ENCODE data around the gene HHAT.

The HHAT gene

DNA sequence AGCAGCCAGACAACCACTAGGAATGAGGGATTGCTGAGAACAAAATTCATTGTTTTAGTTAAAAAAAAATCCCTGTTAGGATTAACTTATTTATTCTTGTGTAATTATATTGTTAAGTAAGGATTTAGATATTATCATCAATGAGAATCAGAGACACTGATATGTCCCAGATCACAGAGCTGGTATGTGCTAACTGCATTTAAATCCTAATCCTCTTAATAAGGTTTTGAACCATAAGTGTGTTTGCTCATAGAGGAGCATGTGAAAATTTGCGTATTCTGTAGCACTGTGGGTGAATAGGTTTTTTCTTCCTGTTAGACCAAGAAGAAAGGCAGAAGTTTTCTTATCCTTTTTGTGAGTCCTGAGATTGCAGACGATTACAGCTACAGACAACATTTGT is 147.1 kb downstream of the HHAT start:
- no peak overlapping the region for H3K27ac ChIP-seq
- no peak overlapping the region for H3K9ac ChIP-seq
- no peak overlapping the region for H3K4me3 ChIP-seq (ENCODE audit: low read depth, low read length)
- H3K27me3 ChIP-seq (ENCODE audit: control insufficient read depth, insufficient read depth, low read length) = no peaks in the 10 kb centered on the region
- H3K4me1 ChIP-seq = no peaks in the 10 kb centered on the region
- TF ChIP-seq, protein P1, sequence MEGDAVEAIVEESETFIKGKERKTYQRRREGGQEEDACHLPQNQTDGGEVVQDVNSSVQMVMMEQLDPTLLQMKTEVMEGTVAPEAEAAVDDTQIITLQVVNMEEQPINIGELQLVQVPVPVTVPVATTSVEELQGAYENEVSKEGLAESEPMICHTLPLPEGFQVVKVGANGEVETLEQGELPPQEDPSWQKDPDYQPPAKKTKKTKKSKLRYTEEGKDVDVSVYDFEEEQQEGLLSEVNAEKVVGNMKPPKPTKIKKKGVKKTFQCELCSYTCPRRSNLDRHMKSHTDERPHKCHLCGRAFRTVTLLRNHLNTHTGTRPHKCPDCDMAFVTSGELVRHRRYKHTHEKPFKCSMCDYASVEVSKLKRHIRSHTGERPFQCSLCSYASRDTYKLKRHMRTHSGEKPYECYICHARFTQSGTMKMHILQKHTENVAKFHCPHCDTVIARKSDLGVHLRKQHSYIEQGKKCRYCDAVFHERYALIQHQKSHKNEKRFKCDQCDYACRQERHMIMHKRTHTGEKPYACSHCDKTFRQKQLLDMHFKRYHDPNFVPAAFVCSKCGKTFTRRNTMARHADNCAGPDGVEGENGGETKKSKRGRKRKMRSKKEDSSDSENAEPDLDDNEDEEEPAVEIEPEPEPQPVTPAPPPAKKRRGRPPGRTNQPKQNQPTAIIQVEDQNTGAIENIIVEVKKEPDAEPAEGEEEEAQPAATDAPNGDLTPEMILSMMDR (IDR thresholded peaks at IDR 0.05) = no peak
- H3K36me3 ChIP-seq (ENCODE audit: control insufficient read depth, insufficient read depth, low read length) = no peaks in the 10 kb centered on the region
- no peaks in the 10 kb centered on the region for H3K9me3 ChIP-seq (ENCODE audit: control insufficient read depth, low read length)
- H3K4me2 ChIP-seq (ENCODE audit: low read length) = no peak overlapping the region
- H2AFZ ChIP-seq = no peak overlapping the region
- no peaks in the 10 kb centered on the region for H3K79me2 ChIP-seq

DNA sequence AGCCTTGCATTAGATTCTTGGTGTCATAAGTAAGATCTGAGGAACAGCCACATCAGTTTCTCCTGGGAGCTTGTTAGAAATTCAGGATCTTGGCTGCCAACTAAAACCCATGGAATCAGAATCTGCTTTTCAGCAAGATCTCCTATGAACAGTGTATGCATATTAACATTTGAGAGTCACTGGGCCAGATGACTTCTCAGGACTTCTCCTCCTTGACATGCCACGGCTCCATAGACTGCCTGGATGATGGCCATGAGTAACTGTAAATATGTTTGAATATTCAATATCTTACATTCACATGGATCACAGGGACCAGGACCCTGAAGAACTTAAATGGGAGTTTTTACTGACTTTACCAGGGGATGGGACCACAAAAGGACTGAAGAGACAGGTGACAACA is 148.0 kb downstream of the HHAT start:
- no peak overlapping the region for H2AFZ ChIP-seq
- no peaks in the 10 kb centered on the region for H3K79me2 ChIP-seq
- TF ChIP-seq, protein P1 (IDR thresholded peaks at IDR 0.05) = no peak
- H3K4me2 ChIP-seq (ENCODE audit: low read length) = no peak overlapping the region
- H3K36me3 ChIP-seq (ENCODE audit: control insufficient read depth, insufficient read depth, low read length) = no peaks in the 10 kb centered on the region
- H3K27ac ChIP-seq = no peak overlapping the region
- no peaks in the 10 kb centered on the region for H3K4me1 ChIP-seq
- H3K27me3 ChIP-seq (ENCODE audit: control insufficient read depth, insufficient read depth, low read length) = no peaks in the 10 kb centered on the region
- no peak overlapping the region for H3K9ac ChIP-seq
- no peak overlapping the region for H3K4me3 ChIP-seq (ENCODE audit: low read depth, low read length)
- no peaks in the 10 kb centered on the region for H3K9me3 ChIP-seq (ENCODE audit: control insufficient read depth, low read length)

DNA sequence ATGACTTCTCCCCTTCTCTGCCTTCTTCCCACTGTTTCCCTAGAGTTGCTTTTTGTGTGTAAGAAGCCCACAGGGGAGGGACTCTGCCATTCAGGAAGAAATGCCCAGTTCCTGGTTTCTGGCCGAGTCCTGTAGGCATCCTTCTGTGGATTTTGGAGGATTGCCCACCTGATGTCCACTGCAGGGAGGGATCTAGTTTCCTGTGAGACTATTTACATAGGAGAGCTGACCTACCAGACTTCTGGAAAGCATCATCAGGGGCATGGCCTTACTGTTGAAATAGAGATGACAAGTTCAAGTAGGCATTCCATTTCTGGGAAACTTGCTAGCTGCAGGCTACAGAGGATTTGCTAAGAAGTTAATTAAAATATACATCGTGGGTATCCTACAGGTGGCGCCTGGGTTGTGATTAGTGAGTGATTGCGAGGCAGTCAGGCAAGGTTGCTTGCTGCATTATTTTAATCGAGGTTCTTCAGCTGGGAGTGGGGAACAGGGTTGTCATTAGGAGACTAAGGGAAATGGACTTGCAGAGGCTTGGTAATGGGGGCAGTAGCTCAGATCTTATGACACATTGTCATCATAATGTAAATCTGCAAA is 148.7 kb downstream of the HHAT start:
- Histone ChIP-seq H3K9ac (no peak overlapping the region), H3K36me3 (ENCODE audit: control insufficient read depth, insufficient read depth, low read length) (no peaks in the 10 kb centered on the region), H3K4me2 (ENCODE audit: low read length) (no peak overlapping the region), H3K27me3 (ENCODE audit: control insufficient read depth, insufficient read depth, low read length) (no peaks in the 10 kb centered on the region), H3K9me3 (ENCODE audit: control insufficient read depth, low read length) (no peaks in the 10 kb centered on the region), H3K79me2 (no peaks in the 10 kb centered on the region), H3K4me1 (no peaks in the 10 kb centered on the region), H3K27ac (no peak overlapping the region), H3K4me3 (ENCODE audit: low read depth, low read length) (no peak overlapping the region), H2AFZ (no peak overlapping the region)
- TF ChIP-seq, protein P1 (IDR thresholded peaks at IDR 0.05) = no peak

- H3K4me3 ChIP-seq (ENCODE audit: low read depth, low read length) = no peak overlapping the region
- TF ChIP-seq, protein P1 (IDR thresholded peaks at IDR 0.05) = no peak
- no peak overlapping the region for H3K27ac ChIP-seq
- no peak overlapping the region for H2AFZ ChIP-seq
- no peaks in the 10 kb centered on the region for H3K36me3 ChIP-seq (ENCODE audit: control insufficient read depth, insufficient read depth, low read length)
- H3K4me2 ChIP-seq (ENCODE audit: low read length) = no peak overlapping the region
- H3K27me3 ChIP-seq (ENCODE audit: control insufficient read depth, insufficient read depth, low read length) = no peaks in the 10 kb centered on the region
- H3K9me3 ChIP-seq (ENCODE audit: control insufficient read depth, low read length) = no peaks in the 10 kb centered on the region
- no peaks in the 10 kb centered on the region for H3K79me2 ChIP-seq
- H3K9ac ChIP-seq = no peak overlapping the region
- H3K4me1 ChIP-seq = no peaks in the 10 kb centered on the region
Observed at GRCh38 chr1:210478820-210479219, 150.1 kb downstream of the HHAT start.

GRCh38 chr1:210482491-210482890 is 153.8 kb downstream of the HHAT start:
- Histone ChIP-seq H3K27ac (no peak overlapping the region), H3K27me3 (ENCODE audit: control insufficient read depth, insufficient read depth, low read length) (no peaks in the 10 kb centered on the region), H3K4me1 (no peaks in the 10 kb centered on the region), H3K9ac (no peak overlapping the region), H3K4me3 (ENCODE audit: low read depth, low read length) (no peak overlapping the region), H2AFZ (no peak overlapping the region), H3K36me3 (ENCODE audit: control insufficient read depth, insufficient read depth, low read length) (no peaks in the 10 kb centered on the region), H3K79me2 (no peaks in the 10 kb centered on the region), H3K9me3 (ENCODE audit: control insufficient read depth, low read length) (no peaks in the 10 kb centered on the region), H3K4me2 (ENCODE audit: low read length) (no peak overlapping the region)
- TF ChIP-seq, protein P1 (IDR thresholded peaks at IDR 0.05) = no peak
